Upper lobe of left lung (tissue), 4 donors: ENCODE measurements around the gene GLT6D1.

Experiments
- CTCF ChIP-seq, 6 experiments: fragments of 450-650 bp in 4 of 6; fragments of 200-600 bp in 2 of 6; sonication (generic) in 2 of 6; IDR thresholded peaks; one replicate each; pipeline ENCODE4 v1.5.1; 2016 to 2019; ENCODE audit warnings: antibody characterized with exemption in 6 of 6
- EP300 ChIP-seq, 4 donors: sonication (generic); formaldehyde crosslinking; IDR thresholded peaks; one replicate each; pipeline ENCODE4 v1.5.1; 2017; ENCODE audit warnings: antibody characterized with exemption in 4 of 4, control low read depth in 2 of 4
- POLR2A ChIP-seq, 4 donors: fragments of 450-650 bp; IDR thresholded peaks; one replicate each; pipeline ENCODE4 v1.5.1; 2016 to 2017; ENCODE audit warnings: antibody characterized with exemption in 4 of 4, mild to moderate bottlenecking in 2 of 4
- POLR2AphosphoS5 ChIP-seq, 2 donors: sonication (generic); formaldehyde crosslinking; IDR thresholded peaks; one replicate each; pipeline ENCODE4 v1.5.1; 2017; ENCODE audit warnings: antibody characterized with exemption in 2 of 2

GRCh38 chr9:135588371-135588770 is 51.0 kb downstream of the GLT6D1 start:
- TF ChIP-seq CTCF (IDR thresholded peaks at IDR 0.05) (no peak), POLR2A (IDR thresholded peaks at IDR 0.05) (no peak), EP300 (IDR thresholded peaks at IDR 0.05) (no peak), POLR2AphosphoS5 (IDR thresholded peaks at IDR 0.05) (no peak)
